HG02885 (cell line): ENCODE data around the gene RAX.
A peak's percentile ranks its signal among the peaks of the same experiment; 100 is the strongest.
"Not testable (repeated sequence)": the region's sequence is repeated elsewhere in the genome, so short reads cannot be mapped to it uniquely, and the experiment has no call there.

ENCODE experiments used
- ATAC-seq: cut with Tn5 transposase; IDR thresholded peaks from one replicate; pipeline ENCODE4 v1.9.1; 2021; ENCODE audit warnings: mild to moderate bottlenecking; ENCODE audit not compliant: unreplicated experiment, poor library complexity

The RAX gene

GRCh38 chr18:59274533-59274928 lies 1.3 kb upstream of the RAX start:
- ATAC-seq: no peak

DNA sequence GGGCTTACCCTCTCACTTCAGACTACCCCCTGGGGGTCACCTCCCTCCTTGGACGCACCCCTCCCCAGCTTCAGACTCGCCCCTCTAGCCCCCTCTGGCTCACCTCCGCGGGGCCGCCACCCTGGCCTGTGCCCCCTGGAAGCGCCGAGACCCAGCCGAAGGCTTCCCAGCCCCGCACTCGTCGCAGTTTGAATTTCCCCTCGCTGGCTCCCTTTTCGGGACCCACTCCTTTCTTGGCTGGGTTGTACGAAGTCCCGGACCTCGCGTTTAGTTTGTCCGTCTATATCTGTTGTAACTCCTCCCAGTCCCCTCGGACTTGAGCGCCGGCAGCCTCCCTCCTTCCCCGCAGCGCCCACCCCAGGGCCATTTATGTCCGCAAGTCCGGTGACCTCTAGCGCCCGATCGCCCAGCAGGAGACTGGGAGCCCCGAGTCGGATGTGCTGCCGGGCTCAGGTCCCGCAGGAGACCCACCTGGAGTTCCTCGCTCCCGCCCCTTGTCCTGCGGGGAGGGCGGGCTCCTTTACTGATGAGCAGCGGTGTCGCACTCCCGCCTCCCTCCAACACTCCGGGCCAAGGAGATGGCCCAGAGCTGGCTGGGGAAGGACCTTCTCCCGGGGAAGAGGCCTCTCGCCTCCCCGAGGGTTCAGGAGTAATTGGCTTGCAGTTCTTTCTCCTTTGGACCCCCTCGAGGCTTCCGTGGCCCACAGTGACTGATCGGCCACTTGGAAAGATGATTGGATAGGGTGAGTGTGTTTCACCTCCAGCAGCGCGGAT lies 692 bp upstream of the RAX start:
- no peak for ATAC-seq

DNA sequence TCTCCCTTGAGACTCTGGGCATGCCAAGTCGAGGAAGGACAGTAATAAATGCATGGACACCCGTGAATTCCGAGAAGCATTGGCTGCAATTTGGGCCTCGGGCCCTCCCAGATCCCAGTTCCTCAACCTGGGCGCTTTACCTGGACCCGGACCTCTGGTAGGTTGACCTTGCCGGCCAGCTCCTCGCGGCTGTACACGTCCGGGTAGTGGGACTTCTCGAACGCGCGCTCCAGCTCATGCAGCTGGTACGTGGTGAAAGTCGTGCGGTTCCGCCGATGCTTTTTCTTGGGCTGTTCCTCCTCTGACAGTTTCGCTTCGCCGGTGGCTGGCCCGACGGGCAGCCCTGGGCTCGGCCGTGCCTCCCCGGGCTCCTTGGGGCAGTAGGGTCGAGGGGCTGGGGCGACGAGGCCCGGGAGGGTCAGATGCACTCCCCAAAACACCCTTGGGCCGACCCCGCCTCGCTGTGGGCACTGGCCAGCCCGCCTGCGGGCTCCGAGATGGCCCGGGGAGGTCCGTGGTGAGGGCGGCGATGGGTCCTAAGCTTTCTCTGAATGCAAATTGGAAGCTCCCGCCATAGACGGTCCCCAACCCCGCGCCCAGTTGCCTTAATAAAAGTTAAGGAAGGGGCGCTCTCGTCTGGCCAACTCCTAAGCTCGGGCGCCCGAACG lies 899 bp downstream of the RAX start:
- no peak for ATAC-seq

DNA sequence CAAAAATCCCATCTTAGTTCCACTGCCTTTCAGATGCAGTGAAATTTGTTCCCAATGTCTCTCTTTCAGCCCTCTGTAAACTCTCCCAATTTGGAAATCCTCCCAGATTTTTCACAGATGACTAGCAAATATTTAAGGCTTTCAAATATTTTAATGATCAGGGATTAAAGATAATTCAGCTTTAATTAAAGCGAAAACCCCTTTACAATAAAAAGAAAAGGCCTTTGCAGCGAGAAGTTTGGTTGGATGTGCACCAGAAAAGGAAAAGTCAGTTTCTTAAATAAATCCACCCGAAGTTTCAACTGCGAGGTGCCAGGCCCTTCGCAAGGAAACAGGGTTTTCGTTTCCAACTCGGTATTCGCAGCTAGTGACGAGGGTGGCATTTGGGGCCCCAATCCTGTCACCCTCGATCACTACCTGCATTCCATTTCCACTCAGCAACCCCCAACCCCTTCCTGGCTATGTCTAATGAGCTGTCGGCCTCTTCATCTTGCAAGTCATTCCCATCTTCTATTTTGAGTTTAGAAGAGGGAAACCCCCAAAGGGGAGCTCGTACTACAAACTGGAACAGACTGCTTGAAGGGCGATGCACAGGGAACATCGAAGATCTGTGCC lies 1.5 kb downstream of the RAX start:
- ATAC-seq: no peak

DNA sequence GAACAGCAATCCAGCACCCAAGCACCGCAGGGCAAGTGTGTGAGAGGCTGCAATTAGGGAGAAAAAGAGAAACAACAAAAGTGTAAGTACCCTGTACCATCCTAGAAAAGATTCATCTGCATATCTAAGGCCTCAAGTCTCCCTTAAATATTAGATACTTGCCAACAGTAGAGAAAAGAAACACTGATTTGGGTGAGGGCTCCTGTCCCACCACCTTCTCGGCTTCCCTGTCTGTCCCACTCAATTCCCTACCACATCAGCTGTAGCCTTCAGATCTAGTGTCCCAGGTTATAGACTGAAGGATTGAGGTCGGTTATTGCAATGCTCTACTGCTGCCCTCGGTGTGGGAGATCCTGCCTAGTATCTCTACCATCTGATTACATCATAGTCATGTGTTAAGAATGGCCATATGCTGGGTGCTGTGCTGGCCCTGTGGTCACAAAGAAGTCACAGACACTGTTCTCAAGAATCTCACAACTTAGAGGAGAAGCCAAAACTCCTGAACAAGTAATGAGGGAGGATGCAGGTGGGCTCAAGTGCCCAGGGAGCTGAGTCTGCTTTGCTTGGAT lies 2.5 kb downstream of the RAX start:
- ATAC-seq: no peak

GRCh38 chr18:59269563-59270119 lies 3.6 kb downstream of the RAX start:
- ATAC-seq: no peak

- peak; percentile 47 for ATAC-seq
These were observed 4.3 kb downstream of the RAX start for GRCh38 chr18:59268721-59269562.

- ATAC-seq: no peak
These were observed 5.0 kb downstream of the RAX start for GRCh38 chr18:59268127-59268720.

DNA sequence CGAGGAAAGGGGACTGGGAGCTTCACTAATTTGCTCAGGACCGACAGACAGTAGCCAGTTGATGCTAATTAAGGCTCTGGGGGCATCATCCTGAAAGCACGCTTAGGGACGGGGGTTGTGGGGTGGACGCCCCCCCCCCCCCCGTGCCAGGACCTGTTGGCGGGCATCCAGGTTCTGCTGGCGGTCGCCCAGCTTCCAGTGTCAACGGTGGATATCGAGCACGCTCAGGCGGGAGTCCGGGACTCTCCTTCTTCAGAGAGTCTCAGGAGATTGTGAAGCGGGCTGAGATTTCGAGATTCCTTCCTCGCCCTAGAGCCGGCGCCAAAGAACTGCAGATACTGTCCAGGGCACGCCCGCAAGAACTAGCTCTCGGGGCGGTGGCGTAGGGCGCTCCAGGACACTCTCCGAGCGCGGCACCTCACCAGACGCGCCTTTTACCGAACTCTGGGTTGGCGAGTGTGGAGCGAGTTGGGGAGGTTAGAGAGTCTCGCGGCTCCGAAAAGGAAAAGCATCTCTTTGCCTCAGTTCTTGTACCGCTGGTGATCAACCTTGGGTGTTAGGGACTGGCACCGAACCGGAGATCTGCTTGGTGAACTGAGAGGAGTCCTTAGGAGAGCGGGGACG lies 5.6 kb downstream of the RAX start:
- no peak for ATAC-seq

- ATAC-seq: no peak
These were observed 6.3 kb downstream of the RAX start for GRCh38 chr18:59266886-59267502.

GRCh38 chr18:59266459-59266858 lies 6.8 kb downstream of the RAX start:
- ATAC-seq: no peak

DNA sequence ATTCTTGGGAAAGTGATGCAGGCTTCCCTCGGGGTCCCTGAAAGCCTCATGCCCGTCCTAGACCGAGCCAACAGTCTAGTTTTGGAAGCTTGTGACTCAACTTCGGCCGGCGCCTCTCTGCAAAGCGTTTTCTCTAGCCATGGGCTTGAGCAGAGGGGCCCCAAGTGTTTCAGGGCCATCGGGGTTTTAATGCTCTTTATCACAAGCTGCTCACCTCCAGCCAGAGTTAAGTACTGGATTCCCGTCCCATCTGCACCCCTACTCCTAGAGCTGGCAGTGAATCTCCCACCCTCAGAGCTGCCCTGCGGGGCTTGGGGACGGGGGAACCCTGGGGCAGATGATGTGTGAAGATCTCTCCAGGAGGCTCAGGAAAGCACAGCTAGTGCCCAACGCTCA lies 7.3 kb downstream of the RAX start:
- ATAC-seq: no peak

- ATAC-seq: peak; percentile 82
These were observed 7.8 kb downstream of the RAX start for GRCh38 chr18:59265246-59265973.

- no peak for ATAC-seq
These were observed 8.5 kb downstream of the RAX start for GRCh38 chr18:59264651-59265245.

- no peak for ATAC-seq
These were observed 9.1 kb downstream of the RAX start for GRCh38 chr18:59264121-59264571.

- ATAC-seq: no peak
These were observed 9.6 kb downstream of the RAX start for GRCh38 chr18:59263661-59264060.

GRCh38 chr18:59262243-59262642 lies 11.0 kb downstream of the RAX start:
- ATAC-seq: not testable (repeated sequence)

DNA sequence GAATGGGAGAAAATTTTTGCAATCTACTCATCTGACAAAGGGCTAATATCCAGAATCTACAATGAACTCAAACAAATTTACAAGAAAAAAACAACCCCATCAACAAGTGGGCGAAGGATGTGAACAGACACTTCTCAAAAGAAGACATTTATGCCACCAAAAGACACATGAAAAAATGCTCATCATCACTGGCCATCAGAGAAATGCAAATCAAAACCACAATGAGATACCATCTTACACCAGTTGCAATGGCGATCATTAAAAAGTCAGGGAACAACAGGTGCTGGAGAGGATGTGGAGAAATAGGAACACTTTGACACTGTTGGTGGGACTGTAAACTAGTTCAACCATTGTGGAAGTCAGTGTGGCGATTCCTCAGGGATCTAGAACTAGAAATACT lies 11.4 kb downstream of the RAX start:
- ATAC-seq: not testable (repeated sequence)
